HG03571 (cell line): ENCODE results near the gene AGAP2.

Experiments used
- ATAC-seq: cut with Tn5 transposase; IDR thresholded peaks from one replicate; pipeline ENCODE4 v1.9.1; 2021; ENCODE audit not compliant: unreplicated experiment

The AGAP2 gene

DNA sequence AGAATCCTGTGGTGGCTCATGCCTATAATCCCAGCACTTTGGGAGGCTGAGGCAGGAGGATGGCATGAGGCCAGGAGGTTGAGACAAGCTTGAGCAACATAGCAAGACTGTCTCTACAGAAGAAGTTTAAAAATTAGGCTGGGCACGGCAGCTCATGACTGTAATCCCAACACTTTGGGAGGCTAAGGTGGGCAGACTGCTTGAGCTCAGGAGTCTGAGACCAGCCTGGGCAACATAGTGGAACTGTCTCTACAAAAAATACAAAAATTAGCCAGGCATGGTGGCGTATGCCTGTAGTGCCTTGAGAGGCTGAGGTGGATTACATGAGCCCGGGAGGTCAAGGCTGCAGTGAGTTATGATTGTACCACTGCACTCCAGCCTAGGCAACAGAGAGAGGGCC is 29.3 kb upstream of the AGAP2 start:
- ATAC-seq, result no peak

DNA sequence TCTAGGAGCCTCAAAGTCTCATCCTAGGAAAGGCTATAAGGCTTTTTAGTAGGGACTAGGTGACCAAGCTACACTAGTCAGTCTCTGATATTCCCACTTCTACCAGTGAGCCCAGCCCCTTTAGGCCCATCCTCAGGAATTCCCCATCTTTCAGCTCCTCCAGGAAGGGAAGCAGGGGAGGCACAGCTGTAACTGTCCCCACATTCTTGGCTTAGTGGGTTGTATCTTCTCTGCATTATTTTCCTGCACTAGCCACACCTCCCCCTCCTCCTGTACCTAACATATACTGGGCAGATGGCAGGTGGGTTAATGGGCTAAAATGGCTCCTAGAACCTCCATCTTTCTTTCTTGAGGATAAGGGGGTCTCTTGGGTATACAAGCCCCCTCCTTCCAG is 28.8 kb upstream of the AGAP2 start:
- no peak for ATAC-seq

DNA sequence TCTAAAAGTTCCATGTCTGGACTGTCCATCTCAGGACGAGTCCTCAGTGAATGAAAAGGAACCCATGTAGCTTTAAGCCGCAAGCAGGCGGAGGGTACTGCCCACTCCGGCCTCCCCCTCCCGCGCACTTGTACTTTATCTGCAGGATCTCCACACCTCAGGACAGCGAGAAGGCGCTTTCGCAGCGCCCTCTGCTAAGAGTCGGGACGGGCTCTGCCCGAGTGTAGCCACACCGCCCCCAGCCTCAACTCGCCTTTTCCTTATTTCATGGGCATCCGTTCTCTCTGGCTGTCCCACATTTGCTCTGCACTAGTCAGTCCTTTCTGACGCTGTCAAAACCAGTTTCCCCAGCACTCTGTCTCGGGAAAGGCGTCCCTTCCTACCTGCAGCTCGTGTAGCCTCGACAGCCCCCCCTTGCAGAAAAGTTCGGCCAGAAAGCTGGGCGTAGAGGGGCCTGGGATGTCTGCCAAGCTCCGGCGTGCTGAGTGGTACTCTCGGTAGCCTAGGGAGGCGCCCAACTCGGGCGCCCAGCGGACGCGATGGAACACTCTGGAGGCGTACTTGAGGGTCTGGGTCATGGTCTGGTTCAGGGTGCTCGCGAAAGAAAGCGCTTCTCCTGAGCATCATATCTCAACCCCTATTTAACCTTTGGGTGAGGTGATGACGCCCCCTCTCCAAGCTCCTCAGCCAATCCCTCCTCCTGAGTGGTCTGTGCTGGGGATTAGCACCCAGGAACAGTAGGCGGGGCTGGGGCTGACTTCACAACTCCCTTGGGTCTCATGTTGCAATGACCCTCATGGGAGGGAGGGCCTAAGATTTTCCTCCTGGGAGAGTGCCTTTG is 28.1 kb upstream of the AGAP2 start, which contains the start of gene CYP27B1:
Gene CYP27B1, minus strand, starts transcription at position 615 of the 841 bp plus-strand sequence. Its CDS starts 37 bp downstream, at position 578.
- ATAC-seq, result no peak

DNA sequence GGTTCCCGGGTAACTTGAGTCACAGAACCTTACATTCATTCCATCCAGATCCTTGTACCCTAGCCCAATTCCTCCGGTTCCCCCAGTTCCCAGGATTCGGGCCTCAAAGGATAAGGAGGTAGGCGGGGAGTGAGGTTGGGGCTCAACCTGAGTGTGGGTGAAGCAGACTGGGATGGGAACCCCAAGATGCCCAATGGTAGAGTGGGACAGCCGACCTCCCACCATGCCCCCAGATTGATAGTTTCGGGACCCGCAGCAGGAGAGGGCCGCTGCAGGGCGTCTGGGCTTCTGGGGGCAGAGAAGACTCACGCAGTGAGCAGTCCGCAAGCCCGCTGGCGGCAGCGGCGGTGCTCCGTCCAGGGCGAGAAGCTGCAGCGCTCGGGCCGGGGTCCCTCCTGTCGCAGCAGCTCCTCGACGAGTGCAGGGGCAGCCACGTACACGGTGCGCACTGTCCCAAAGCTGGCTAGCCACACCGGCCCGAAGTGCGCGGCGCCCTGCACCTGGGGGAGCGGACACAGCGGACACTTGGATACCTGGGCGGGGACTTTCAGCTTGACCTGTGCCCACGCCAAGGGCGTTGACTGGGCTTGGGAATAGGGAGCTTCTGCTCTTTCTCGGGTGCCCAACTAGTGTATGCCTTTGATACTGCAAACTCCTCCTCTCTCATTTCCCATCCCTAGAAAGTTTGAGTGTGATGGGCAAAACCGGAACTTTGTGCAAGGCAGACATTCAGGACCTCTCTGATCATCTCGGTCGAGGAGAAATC is 27.3 kb upstream of the AGAP2 start:
- ATAC-seq, result no peak

DNA sequence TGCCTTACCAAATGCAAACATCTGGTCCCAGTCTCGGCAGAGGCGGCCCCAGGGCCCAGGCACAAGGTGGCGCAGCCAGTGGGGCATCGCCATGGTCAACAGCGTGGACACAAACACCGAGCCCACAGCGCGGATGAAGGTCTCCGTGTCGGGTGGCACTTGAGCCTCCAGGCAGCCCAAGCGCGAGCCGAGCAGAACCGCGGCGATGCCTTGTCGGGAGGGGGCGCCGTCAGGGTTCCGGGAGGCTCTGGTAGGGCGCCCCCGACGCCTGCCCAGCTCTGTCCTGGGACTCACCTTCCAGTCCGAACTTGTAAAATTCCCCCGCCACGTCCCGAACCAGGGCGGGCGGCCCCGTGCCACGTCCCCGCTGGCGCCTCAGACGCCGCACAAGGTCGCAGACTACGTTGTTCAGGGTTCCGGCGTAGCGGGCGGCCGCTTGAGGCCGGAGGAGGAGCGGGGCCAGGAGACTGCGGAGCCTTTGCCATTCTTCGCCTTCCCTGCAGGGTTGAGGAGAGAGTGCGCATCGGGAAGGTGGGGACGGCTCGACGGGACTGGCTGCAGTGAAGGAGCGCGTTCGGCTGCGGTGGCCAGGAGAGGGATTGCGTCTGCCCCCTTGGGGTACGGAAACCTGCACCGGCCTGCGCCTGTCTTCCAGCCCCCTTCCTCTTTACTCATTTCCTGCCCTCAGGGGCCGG is 26.6 kb upstream of the AGAP2 start:
- ATAC-seq, result no peak

DNA sequence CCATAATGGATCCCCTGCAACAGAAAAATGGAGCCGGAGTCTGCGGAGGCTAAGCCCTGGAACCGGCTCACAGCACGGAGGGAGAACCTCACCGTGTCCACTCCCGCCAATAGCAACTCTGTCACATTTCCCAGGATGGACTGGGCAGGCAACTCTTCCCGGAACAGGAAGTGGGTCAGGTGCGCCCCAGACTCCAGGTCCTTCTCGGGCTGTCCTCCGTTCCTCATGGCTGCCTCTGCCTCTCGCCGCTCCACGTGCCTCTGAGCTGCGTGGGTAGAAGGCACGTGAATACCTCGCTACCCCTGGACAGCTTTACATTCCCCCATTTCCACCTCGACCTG is 26.1 kb upstream of the AGAP2 start:
- ATAC-seq, result no peak

DNA sequence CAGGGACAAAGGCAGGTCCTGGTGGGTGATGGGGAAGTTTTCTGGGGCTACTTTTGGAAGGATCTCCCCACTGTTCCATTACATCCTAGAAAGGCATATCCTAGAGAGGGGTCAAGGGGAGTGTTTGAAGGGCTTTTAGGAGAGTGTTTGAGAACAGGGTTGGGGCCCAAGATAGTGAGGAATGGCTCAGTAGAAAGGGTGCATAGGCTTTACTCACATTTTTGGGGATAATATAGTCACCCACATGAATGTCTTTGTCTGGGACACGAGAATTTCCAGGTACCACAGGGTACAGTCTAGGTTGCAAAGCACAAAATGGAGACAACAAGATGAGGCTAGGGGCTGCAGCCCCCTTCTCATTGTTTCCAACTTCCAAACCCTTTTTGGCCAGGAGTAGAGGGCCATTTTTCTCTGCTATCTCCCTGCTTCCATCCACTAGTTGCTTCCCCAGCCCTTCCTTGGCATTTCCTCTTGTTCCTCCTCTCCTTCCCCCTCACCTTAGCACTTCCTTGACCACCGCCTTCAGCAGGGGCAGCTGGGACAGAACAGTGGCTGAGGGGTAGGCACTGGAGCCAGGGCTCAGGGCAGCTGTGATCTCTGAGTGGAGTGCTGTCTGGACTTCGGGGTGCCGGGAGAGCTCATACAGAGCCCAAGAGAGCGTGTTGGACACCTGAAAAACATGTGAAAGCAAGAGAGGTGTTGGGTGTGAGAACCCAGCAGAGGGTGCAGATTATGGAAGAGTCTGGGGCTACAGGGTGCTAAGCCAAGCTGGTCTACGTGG is 25.5 kb upstream of the AGAP2 start:
- ATAC-seq, result no peak

DNA sequence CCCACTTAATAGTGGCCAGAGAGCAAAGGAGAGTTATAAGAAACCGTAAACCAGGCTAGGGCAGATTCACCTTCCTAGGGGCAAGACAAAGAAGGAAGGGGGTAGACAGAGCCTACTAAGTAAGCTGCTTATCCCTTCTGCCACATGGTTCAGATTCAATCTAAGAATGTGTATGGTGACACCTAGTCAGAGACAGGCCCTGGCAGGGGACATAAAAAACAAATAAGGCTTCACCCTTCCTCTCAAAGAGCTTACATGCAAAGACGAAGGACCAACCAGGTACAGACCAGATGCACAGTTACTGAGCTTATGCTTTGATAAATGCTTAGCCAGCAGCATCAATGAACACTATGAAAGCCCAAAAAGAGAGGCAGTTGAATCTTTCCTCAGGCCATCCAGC is 23.9 kb upstream of the AGAP2 start:
- ATAC-seq, result no peak

DNA sequence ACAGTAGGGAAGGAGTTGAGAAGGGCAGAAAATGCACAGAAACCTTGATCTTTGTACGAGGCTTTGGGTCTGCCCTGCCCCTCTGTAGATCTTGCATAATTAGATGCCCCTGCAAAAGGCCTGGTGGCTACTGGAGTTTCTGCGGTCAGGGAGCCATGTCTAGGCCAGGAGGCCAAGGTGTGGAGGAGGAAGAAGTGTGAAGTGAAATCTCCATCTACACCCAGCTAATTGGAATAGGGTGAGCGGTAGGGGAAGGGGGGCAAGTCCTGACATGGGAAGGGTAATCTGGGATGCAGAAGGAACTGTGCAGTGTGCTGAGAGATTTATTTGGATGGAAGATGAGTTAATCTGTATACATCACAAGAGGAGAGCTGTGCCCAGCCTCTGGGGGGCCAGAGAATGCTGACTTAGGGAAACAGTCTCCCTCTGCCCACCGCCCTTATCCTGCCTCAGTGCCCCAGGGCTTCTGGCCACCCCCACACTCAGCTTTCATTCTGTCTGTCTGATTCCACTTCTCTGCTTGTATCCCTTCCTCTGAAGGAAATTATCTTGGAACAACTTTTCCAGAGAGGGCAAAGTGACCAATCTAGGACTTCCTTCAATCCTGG is 23.0 kb upstream of the AGAP2 start:
- ATAC-seq, result no peak

DNA sequence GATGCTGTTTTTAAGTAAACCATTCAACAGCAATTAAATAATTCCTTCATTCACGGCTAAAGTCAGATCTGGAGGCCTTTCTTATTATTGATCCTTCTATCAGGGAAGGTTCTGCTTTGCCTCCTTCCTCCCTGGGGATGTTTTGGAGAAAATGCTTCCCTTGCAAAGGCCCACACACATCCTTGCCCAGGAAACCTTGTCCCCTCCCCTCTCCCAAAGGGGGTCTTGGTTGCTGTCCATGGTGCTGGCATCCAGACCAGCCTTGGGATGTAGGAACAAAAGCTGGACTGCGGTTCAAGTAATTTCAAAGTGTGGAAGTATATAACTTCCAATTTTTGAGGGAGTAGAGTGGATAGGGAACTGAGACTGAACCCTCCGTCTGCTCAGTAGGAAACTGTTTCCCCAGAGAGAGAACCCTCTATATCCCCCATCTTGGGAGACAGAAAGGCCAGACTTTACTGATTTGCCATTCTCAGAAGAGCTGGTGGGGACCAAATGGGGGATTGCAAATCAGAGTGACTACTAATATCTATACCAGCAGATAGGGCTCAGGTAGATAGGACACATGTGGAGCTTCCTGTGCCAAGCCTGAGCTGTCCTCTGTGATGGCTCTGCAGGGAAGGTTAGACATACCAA is 21.9 kb upstream of the AGAP2 start:
- ATAC-seq, result no peak

DNA sequence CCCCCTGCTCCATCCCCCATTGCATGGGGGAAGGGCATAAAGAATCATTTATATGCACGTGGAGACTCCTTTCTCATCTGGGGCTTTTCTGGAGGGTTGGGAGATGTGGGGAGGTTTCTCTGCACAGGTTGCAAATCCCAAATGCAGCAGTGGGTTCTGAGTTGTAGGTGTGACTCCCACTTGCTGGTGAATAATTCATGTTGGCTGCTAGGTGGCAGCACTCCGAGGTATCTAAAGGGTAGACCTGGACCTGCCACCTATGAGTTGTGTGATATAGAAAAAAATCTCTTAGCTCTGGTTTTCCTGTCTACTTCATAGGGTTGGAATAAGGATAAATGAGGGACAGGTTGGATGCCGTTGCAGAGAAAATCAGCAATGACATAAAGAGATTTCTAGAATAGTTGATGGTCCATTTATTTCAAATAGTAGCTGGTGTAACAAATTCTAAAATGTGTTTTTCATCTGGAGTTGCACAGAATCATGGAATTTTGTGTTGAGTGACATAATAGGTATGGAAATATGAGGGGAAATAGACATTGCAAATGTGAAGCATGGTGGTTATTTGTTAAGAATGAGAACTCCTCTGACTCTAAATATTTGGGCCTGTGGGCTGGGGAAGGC is 20.9 kb upstream of the AGAP2 start:
- no peak for ATAC-seq

DNA sequence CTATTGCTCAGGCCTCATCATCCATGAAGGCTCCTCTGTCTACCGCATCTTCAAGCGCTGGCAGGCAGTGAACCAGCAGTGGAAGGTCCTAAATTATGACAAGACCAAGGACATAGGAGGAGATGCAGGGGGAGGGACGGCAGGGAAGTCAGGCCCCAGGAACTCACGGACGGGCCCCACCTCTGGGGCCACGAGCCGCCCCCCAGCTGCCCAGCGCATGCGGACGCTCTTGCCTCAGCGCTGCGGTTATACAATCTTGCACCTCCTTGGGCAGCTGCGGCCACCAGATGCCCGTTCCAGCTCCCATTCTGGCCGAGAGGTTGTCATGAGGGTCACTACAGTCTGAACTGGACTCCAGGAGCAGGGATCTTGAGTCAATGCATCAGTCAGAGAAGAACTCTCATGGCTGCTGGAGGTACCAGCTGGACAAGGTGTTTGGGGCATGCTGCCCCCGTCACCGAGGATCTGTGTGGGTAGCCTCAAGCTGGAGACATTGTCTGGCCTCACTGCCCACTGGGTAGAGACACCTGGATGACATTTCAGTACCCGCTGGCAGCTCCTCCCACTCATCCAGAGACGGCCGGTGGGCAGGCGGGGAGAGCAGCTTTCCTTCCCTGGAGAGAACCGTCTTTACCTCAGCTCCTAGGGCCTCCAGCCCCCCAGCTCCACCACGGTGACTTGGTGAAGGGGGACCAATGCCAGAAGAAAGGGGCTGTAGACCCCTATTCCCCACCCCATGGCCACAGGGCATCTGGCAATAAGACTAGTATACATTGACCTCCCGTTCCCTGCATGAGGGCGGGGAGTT is 20.2 kb upstream of the AGAP2 start:
- ATAC-seq, result no peak

DNA sequence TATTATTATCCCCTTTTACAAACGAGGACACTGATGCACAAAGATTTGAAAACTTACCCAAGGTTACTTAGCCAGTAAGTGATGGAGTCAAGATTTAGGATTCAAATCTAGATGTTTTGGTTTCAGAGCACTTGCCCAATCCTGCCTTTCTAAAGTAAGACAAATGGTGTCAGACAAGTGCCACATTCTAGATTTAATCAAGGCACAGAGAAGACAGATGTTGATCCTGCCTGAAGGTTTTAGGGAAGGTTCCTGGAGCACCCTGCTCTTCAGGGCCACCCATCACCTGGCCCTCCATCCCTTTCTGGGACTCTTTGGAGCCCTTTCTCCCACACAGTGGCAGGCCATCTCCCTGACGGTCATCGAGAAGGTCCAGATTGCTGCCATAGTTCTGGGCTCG is 19.2 kb upstream of the AGAP2 start:
- no peak for ATAC-seq

DNA sequence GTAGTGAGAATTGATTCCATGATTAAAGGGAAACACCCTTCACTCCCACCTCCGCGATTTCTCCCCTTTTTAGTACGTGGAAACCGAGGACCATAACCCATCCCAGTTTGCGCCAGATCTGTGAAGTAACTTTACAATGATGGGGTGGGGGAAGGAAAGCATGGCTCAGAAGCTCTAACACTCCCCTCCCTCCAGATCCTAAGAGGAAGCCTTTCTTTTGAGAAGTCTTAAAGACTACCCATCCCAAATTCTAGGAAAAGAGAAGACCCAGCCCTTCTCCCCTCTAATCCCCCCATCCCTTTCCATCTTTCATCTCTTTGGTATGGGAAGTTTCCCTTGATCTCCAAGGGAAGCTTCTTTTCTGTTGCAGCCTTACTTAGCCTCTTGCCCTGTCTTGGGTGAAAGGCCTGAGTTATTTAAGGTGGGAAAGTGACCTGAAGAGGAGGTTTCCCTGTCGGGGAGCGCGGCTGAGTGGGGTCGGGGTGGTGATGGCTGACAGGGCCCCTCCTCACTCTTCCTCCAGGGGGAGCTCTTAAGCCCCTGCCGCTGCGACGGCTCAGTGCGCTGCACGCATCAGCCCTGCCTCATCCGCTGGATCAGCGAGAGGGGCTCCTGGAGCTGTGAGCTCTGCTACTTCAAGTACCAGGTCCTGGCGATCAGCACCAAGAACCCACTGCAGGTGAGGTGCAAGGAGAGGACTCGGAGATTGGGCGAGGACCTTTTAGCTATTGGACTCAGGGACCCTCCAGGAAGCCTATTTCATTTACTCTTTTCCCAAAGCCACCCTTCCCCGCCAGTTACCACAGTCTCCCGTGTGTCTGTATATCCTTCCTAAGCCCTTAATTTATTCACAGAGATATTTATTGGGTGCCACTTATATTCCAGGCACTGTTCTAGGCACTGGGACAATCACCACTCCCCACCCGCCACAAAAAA is 18.1 kb upstream of the AGAP2 start:
- no peak for ATAC-seq

DNA sequence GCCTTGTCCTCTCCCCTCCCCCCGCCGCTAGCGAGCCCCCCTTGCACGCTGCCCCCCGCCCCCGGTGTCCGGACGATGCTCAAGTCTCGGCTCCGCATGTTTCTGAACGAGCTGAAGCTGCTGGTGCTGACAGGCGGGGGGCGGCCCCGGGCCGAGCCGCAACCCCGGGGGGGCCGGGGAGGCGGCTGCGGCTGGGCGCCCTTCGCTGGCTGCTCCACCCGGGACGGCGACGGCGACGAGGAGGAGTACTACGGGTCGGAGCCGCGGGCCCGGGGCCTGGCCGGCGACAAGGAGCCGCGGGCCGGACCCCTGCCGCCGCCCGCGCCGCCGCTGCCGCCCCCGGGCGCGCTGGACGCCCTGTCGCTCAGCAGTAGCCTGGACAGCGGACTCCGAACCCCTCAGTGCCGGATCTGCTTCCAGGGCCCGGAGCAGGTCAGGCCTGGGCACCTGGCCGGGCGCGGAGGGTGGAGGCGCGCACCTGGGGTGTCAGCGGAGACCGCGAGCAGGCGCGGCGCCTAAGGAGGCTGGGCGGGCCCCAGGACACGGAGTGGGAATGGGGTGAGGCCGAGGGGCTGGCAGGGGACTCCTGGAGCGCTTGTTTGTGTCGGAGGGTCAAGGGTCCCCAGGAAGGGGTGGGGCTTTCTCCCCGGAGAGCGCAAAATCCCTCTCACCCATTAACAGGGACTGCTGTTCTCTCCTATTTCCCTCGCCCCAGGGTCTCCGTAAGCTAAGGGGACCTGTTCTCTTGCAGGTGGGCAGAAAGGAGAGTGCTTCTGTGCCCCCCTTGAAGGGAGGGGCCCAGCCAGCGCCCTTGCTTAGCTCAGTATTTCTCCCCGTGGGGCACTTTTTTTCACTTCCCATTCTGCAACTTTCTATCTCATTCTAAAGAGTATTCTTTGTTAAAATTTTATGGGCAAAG is 17.2 kb upstream of the AGAP2 start:
- no peak for ATAC-seq

DNA sequence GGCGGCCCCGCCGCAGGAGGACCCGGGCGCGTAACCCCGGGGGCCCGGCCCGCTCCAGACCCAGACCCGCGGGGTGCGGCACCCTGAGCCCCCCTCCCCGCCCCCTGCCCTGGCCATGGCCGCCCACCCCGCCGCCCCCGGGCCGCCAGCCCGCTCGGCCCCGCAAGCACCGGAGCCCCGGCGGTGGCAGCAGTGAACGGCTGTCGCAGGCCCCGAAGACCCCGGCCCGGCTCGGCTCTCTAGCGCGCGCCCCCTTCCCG is 16.6 kb upstream of the AGAP2 start:
- no peak for ATAC-seq
